WTC11 (cell line): ENCODE results near the gene TMPRSS13.

ENCODE experiments used
- ESRRA ChIP-seq: sonication (generic); formaldehyde crosslinking; IDR thresholded peaks from 2 replicates; pipeline ENCODE4 v1.8.1; 2022; ENCODE audit warnings: mild to moderate bottlenecking, missing genetic modification reagents, borderline replicate concordance
- HMGA2 ChIP-seq: fragments of 250-450 bp; sonication (Bioruptor Pico); IDR thresholded peaks from 2 replicates; pipeline ENCODE4 v1.4.0; 2021; ENCODE audit warnings: mild to moderate bottlenecking, moderate library complexity
- TF ChIP-seq, protein P1 (sequence below): sonication (generic); formaldehyde crosslinking; conservative IDR thresholded peaks from 2 replicates; pipeline ENCODE4 v1.8.1; 2022; ENCODE audit warnings: mild to moderate bottlenecking, missing genetic modification reagents
- TF ChIP-seq, protein P2 (sequence below): fragments of 200-600 bp; IDR thresholded peaks from 2 replicates; pipeline ENCODE4 v1.8.0; 2022; ENCODE audit warnings: antibody characterized with exemption

DNA sequence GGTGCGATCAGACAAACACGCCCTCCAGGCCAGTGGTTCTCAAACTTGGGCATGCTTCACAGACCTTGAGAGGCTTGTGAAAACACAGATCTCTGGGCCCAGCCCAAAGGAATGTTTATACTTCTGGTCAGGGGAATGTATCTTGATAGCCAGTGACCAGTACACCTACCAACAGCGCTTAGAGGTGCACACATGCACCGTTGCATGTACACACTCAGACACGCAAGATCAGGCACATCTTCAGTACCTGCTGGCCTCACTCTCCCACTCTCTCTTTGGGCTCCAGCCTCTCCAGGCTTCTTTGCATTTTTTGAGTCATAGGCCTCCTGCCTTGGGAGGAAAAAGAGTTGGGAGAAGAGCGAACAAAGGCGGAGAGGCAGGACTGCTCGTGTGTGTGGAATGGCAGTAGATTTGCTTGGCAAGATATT lies 41.0 kb downstream of the TMPRSS13 start:
- TF ChIP-seq, protein P1, sequence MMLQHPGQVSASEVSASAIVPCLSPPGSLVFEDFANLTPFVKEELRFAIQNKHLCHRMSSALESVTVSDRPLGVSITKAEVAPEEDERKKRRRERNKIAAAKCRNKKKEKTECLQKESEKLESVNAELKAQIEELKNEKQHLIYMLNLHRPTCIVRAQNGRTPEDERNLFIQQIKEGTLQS (CRISPR knock-in tag), result no peak
- TF ChIP-seq ESRRA (CRISPR knock-in tag), result no peak
- TF ChIP-seq, protein P2, sequence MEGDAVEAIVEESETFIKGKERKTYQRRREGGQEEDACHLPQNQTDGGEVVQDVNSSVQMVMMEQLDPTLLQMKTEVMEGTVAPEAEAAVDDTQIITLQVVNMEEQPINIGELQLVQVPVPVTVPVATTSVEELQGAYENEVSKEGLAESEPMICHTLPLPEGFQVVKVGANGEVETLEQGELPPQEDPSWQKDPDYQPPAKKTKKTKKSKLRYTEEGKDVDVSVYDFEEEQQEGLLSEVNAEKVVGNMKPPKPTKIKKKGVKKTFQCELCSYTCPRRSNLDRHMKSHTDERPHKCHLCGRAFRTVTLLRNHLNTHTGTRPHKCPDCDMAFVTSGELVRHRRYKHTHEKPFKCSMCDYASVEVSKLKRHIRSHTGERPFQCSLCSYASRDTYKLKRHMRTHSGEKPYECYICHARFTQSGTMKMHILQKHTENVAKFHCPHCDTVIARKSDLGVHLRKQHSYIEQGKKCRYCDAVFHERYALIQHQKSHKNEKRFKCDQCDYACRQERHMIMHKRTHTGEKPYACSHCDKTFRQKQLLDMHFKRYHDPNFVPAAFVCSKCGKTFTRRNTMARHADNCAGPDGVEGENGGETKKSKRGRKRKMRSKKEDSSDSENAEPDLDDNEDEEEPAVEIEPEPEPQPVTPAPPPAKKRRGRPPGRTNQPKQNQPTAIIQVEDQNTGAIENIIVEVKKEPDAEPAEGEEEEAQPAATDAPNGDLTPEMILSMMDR, result no peak
- TF ChIP-seq HMGA2, result no peak
